ENCODE results near the gene HAND2. TPM values are rescaled to one million over a fixed set of nuclear protein-coding genes. Genes with fewer than 3 reads are reported as not detected.

Gene HAND2
- total RNA-seq: 1 to 10 TPM in 3 of 4 donors, under 1 TPM in 1; 0.31 to 3.8 (median 1.8) TPM

GRCh38 chr4:173529477-173530325 is at the start of gene HAND2:
Gene HAND2, minus strand, starts transcription at chr4:173530229. Its CDS starts 940 bp downstream, at chr4:173529289.
- Histone ChIP-seq H3K27me3 (peaks cover 15 to 100% (median 67%) of the 10 kb centered on the region in 4 donors), H3K9me3 (no peaks in the 10 kb centered on the region), H3K4me1 (peaks cover 12 to 43% (median 16%) of the 10 kb centered on the region in 3 donors), H3K27ac (peak within 1 kb of the TSS in 3 of 4 donors; percentile 49 to 65 (median 64)), H3K4me3 (peak within 1 kb of the TSS; percentile 14 to 59 (median 41)), H3K36me3 (no peaks in the 10 kb centered on the region)
- 2 to 5% methylated on average over 18 to 41 of the region's 81 CpGs for WGBS, 2 donors
- TF ChIP-seq CTCF (IDR thresholded peaks at IDR 0.05) (no peak), POLR2A (IDR thresholded peaks at IDR 0.05) (no peak)
- intact Hi-C loops (cut with DNase I): no loop called here
- DNase-seq: no peak

GRCh38 chr4:173578956-173579355 is 48.9 kb upstream of the HAND2 start:
- Histone ChIP-seq H3K9me3 (no peaks in the 10 kb centered on the region), H3K27ac (no peak overlapping the region), H3K4me1 (no peaks in the 10 kb centered on the region), H3K27me3 (no peaks in the 10 kb centered on the region), H3K4me3 (no peak overlapping the region), H3K36me3 (no peaks in the 10 kb centered on the region)
- DNase-seq: no peak
- WGBS, 2 donors: 49 to 58% methylated on average over 7 of the region's 7 CpGs
- intact Hi-C loops (cut with DNase I): no loop called here
- no peak for TF ChIP-seq CTCF (IDR thresholded peaks at IDR 0.05)
- no peak for TF ChIP-seq POLR2A (IDR thresholded peaks at IDR 0.05)

GRCh38 chr4:173577963-173578362 is 47.9 kb upstream of the HAND2 start:
- TF ChIP-seq CTCF (IDR thresholded peaks at IDR 0.05): no peak
- no peak for TF ChIP-seq POLR2A (IDR thresholded peaks at IDR 0.05)
- DNase-seq: no peak
- Histone ChIP-seq H3K27me3 (peaks cover 0 to 3% (median 0%) of the 10 kb centered on the region in 4 donors), H3K4me3 (no peak overlapping the region), H3K4me1 (no peaks in the 10 kb centered on the region), H3K36me3 (no peaks in the 10 kb centered on the region), H3K9me3 (no peaks in the 10 kb centered on the region), H3K27ac (no peak overlapping the region)
- 74 to 89% methylated on average over 5 of the region's 5 CpGs for WGBS, 2 donors
- intact Hi-C loops (cut with DNase I): no loop called here

GRCh38 chr4:173575482-173576152 is 45.6 kb upstream of the HAND2 start:
- Histone ChIP-seq H3K27ac (no peak overlapping the region), H3K4me1 (no peaks in the 10 kb centered on the region), H3K27me3 (peaks cover 0 to 3% (median 0%) of the 10 kb centered on the region in 4 donors), H3K9me3 (no peaks in the 10 kb centered on the region), H3K36me3 (no peaks in the 10 kb centered on the region), H3K4me3 (no peak overlapping the region)
- TF ChIP-seq POLR2A (IDR thresholded peaks at IDR 0.05): no peak
- no peak for TF ChIP-seq CTCF (IDR thresholded peaks at IDR 0.05)
- no peak for DNase-seq
- WGBS, 2 donors: 67 to 83% methylated on average over 5 of the region's 5 CpGs
- intact Hi-C loops (cut with DNase I): no loop called here

GRCh38 chr4:173573725-173574124 is 43.7 kb upstream of the HAND2 start:
- DNase-seq: no peak
- peaks cover 0 to 7% (median 0%) of the 10 kb centered on the region in 4 donors for H3K27me3 ChIP-seq
- intact Hi-C loops (cut with DNase I): no loop called here
- TF ChIP-seq POLR2A (IDR thresholded peaks at IDR 0.05): no peak
- TF ChIP-seq CTCF (IDR thresholded peaks at IDR 0.05): no peak
- no peaks in the 10 kb centered on the region for H3K36me3 ChIP-seq
- H3K9me3 ChIP-seq: no peaks in the 10 kb centered on the region
- no peaks in the 10 kb centered on the region for H3K4me1 ChIP-seq
- H3K4me3 ChIP-seq: no peak overlapping the region
- WGBS, 2 donors: 24 to 29% methylated on average over 1 of the region's 1 CpG
- H3K27ac ChIP-seq: no peak overlapping the region
